GM18508 (cell line): Measurements from ENCODE around the gene URM1.

Source experiments
- ATAC-seq: cut with Tn5 transposase; IDR thresholded peaks from one replicate; pipeline ENCODE4 v1.9.1; 2021; ENCODE audit warnings: moderate number of reproducible peaks; ENCODE audit not compliant: insufficient read depth, unreplicated experiment

The URM1 gene

GRCh38 chr9:128383791-128384190 lies 12.6 kb downstream of the URM1 start:
- ATAC-seq: no peak

DNA sequence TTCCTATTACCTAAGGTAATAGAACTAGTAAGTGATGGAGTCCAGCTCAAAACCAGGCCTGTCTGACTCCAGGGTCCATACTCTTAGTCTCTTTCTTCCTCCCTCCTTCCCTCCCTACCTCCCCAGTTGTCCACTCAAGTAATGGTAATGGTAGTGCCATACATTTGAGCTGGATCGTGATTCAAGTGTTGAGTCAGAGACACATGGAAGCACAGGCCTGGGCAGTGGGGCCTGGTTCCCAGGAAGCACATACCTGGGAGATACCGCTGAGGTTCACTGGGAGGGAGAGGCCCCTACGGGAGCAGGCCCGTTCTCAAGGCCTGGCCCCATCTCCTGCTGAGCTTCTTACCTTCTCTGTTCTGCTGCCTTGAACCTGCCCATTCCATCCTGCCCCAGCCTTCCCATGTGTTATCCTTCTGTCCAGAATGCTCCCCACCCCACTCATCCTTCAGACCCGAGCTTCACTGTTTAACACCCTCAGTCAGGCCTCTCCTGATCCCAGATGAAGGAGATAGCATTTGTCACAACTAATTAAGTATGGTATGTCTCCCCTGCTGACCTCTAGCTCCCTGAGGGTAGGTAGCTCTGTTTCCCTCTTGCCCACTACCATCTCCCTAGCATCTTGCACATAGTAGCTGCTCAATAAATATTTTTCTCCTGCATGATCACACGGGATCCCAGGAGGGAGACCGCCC lies 13.8 kb downstream of the URM1 start:
- no peak for ATAC-seq

DNA sequence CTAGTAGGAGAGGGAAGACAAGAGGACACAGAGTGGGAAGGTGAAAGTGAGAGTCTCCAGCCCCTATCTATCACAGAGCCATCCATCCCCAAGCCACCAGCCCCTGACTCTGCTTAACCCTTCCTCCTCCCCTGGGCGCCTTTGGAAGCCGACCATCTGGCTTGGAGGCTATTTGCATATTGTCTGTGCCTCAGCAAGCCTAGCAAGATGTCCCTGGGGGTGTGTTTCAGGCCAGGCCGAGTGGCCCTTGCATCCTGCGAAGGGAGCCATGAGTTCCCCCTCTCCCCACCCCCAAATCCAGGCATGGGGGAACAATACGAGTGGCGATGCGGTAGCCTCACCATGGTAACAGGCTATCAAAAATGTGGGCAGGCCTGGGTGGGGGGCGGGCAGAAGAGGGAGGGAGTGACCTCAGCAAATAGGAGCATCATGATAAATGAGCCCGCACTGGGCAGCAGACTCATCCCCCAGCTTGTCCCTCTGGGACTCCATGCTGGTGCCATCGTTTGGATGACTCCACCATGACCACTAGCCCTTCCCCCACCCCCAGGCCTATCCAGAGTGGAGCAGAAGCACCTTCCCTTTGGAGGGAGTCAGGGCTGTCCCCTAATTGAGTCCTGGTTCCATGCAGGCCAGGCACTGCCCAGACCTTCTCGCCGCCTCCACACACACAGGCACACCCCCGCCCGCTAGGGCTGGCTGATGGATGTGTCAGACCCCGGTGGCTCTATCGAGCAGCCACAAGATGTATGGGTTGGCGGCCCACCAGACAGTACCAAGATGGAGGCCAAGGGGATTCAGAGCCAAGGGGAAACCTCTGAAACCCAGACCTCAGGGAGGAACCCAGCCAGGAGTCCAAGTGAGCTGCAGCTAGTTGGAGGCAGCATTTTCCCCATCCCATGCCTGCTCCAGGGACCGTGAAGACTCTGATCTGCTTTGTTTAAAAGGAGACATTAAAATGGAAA lies 14.6 kb downstream of the URM1 start:
- no peak for ATAC-seq

GRCh38 chr9:128388150-128388549 lies 17.0 kb downstream of the URM1 start:
- ATAC-seq: no peak

GRCh38 chr9:128389395-128390149 lies 18.4 kb downstream of the URM1 start:
- no peak for ATAC-seq

DNA sequence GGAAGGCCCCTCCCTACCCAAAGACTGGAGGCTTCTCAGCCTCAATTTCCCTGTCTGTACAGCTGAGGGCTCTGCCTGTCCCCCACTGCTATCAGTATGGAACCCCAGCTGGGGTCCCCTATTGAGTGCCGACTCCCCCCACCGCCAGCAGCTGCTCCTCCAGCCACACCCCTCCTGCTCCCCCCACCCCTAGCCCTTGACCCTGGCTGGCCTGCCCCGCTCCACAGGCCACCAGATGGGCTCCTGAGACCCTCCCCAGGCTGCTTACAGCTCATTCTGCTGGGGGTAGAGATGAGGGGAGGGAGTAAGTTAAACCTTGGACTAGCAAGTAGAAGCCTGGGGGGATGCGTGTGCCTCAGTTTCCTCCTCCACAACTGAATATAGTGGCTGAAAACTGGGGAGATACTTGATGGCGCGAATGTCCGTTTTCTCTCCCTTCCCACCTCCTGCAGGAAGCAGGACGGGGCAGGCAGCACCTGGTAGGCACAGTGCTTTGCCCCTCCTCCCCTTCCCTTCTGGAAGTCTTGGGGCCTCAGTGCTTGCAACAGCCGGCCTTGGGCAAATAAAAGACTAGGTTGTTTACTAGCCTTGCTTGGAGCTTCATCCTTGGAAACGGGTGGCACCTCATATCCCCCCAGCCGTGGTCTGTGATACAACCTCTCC lies 19.1 kb downstream of the URM1 start:
- ATAC-seq: no peak

- no peak for ATAC-seq
Observed at GRCh38 chr9:128390813-128391711, 19.9 kb downstream of the URM1 start.

- no peak for ATAC-seq
Observed at GRCh38 chr9:128391956-128392301, 20.8 kb downstream of the URM1 start.

DNA sequence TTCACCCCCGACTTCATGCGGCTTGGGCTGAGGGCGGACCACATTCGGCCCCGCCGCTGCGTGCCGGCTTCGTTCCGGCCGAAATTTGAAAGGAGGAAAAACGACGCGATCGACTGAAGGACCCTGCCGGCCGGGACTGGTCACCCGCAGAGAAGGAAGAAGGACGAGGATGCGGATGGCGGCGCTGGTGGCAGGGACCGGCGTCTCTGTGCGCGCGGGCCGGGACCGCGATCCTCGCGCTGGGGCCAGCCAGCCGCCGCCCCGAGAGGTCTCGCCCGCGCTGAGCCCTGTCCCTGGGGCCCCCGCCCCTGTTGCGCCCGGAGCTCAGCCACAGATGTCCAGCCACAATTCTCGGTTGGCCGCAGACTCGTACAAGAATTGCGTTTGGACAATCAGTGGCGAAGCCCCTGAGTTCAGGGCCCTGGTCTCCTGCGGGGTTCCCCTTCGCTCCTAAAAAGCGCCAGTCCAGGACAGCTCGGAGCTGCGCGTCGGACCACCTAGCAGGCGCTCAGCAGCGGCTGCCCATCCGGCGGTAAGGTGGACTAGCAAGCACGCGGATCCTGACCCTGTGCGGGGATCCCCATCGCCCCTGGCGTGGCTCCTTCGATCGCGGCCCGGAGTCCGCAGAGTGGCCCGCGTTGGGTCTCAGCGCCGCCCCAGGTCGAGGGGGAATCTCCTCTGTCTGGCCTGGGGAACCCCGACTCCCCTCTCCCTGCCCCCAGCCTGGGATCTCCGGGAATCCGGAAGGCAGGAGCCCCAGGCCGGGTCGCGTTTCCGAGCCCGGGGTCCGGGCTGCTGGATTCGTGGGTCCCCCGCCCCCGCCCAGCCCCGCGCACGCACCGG lies 21.3 kb downstream of the URM1 start:
- no peak for ATAC-seq

DNA sequence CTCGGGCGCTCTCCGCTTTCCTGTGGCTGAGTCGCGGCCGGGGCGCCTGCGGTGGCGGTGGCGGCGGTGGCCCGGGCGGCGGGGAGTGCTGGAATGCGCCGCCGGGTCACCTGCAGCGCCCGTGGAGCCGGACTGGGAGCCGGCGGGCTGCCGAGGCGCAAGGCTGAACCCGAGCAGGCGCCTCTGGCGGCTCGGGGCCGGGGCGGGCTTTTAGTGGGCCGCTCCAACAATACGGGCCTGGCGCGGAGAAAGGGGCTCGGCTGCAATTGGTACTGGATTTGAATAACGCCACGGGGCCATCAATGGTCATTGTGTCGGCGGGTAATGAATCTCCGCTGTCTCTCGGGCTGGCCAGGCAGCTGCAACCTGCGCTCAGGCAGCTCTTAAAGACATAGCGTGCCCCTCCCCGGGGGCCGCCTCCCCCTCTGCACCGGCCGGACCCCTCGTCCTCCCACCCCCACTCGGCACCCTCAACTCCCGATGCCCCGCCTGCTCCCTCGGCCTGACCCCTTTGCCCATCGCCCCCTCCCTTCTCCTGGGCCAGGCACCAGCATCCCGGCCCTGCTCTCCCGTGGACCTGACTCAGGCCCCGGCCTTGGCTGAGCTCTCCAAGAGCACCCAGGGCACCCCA lies 22.1 kb downstream of the URM1 start:
- ATAC-seq: no peak

DNA sequence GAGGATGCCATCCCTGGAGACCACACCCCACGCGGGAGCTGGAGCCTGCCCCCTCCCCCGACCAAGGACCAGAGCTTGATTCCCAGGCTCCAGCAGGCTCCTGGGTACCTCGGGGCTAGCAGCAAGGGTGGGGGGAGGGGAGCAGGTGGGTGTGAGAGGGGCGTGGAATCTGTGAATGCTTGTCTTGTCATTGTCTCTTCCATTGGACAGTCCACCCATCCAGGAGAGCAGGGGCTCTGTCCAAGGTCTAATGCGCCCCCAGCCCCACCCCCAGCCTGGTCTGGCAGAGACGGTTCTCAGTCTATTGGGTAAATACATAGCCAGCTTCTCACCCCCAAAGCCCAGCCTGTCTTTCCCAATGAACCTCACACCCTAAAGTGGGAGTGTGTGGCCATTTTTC lies 22.8 kb downstream of the URM1 start:
- no peak for ATAC-seq

DNA sequence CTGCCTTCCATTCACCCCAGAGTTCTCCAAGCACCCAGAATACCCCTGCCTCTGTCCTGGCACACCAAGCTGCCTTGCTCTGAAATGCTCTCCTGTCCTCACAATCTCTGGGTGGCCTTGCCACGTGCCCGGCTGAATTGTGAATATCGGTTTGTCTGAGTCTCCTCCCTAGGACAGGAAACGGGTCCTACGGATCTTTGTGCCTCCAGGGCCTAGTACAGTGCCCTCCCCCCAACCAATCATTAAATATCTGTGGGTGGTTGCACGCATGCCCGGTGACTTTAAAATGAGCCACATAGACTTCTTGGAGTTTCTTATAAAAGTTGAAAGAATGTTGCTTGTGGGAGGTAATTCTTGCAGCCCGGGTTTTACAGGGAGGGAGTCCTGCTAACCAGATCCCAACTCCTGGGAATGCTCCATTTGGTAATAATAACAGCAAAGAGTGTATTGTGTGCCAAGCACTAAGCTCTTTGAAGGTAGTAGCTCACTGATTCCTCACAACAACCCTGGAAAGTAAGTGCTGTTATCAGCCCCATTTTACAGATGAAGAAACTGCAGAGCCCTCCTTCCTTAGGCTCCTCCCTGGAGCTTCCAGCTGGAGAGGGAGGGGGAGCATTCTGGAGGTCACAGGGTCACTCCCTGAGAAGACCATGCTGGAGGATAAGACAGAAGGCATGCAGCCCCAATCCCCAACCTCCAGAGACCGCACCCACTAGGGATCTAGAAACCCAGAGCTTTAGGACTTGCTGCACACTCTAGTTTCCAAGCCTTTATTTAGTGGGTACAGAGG lies 23.4 kb downstream of the URM1 start:
- no peak for ATAC-seq

GRCh38 chr9:128396970-128397613 lies 25.9 kb downstream of the URM1 start:
- ATAC-seq: no peak

- ATAC-seq: no peak
Observed at GRCh38 chr9:128397831-128398230, 26.7 kb downstream of the URM1 start.

DNA sequence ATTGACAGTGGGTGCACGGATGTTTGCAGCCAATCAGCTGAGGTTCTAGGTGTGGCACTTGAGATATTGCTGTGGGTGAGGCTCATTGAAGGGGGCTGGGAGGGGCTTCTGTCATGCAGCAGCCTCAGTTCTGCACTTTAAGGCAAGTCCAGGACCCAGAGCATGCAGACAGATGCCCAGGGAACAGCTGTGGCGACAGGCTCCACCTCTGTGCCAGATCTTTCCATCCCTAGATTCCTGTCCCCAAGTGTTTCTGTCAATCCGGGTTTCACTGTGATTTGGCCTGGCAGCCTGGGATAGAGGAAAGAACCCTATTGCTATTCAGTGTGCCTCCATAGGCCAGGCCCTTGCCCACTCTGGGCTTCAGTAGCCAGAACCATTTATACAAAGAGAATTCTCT lies 28.7 kb downstream of the URM1 start:
- no peak for ATAC-seq

GRCh38 chr9:128404560-128404959 lies 33.4 kb downstream of the URM1 start:
- no peak for ATAC-seq
